Stimulated activated CD8-positive, alpha-beta memory T cell treated with anti-CD3 and anti-CD28 coated beads, Interleukin-4, amount 100 ng/mL, for 1 hour (primary cell): ENCODE results near the gene MALSU1.
A peak's percentile ranks its signal among the peaks of the same experiment; 100 is the strongest.

ENCODE experiments used
- DNase-seq, 2 donors: peaks; one replicate each; pipeline ENCODE4 v3.0.0-alpha.2; 2020; ENCODE audit warnings: low read depth in 2 of 2, low spot score in 1 of 2

Gene MALSU1

GRCh38 chr7:23298885-23299769, at the start of gene MALSU1:
MALSU1 (plus strand) TSS chr7:23299339; CDS start chr7:23299353, 14 bp downstream.
- peak; percentile 94 to 95 for DNase-seq

- no peak for DNase-seq
These were observed 49.7 kb upstream of the MALSU1 start for GRCh38 chr7:23249486-23249885.

GRCh38 chr7:23254051-23254681, 45.0 kb upstream of the MALSU1 start:
- no peak for DNase-seq

- no peak for DNase-seq
These were observed 42.4 kb upstream of the MALSU1 start for GRCh38 chr7:23256731-23257130.

- DNase-seq: no peak
These were observed 38.8 kb upstream of the MALSU1 start for GRCh38 chr7:23260371-23260770.

GRCh38 chr7:23261843-23262452, 37.2 kb upstream of the MALSU1 start:
- no peak for DNase-seq

DNA sequence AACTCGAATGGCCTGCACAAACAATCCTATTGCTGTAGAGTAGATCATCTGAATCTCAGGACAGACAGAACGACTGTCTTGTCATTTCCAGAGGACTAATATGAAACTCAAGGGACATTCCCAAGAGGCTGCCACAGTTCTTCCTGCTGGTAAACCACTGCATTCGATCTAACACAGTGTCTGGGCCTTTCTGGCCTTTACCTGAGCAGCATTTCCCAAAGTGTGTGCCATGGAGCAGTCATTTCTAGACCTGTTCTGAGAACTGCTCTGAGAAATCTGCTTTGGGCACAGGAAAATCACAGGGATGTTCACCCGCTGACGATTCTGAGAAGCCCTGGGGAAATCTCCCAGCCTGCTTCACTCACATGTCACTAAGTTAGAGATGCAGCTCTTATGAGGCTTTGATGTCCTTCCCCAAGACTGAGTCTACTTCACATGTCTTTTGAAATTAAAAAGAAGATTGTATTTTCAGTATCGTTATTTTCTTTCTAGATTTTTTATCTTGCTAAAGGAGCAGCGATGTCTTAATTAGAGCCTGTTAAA, 34.2 kb upstream of the MALSU1 start:
- DNase-seq: no peak

DNA sequence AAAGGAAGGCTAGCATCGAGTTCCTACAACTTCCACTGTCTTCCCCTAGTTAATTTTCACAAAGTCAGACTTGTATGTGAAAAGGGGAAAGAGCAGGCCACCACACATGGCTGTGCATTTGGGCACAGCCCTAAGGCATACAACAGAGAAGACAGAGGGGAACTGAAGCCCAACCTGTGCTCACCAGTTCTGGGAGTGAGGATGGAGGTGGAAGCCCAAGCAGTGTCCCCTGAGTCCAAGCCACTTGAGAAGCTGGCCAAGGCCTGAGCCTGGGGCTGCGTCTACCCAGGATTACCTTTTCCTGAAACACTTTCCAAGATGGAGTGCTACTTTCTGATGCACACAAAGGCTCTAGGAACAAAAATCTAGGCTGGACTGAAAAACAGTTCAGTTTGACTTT, 32.2 kb upstream of the MALSU1 start:
- DNase-seq: no peak

DNA sequence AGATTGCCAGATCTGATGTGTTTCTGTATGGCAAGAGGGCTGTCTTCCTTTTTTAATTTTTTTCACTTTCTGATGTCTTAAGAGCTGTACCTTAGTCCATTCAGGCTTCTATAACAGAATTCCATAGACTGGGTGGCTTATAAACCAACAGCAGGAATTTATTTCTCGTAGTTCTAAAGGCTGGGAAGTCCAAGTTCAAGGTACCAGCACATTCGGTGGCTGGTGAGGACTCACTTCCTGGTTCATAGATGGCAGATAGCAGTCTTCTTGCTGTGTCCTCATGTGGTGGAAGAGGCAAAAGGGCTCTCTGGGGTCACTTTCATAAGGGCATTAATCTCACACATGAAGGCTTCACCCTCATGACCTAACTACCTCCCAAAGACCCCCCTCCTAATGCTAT, 31.8 kb upstream of the MALSU1 start:
- DNase-seq: no peak

DNA sequence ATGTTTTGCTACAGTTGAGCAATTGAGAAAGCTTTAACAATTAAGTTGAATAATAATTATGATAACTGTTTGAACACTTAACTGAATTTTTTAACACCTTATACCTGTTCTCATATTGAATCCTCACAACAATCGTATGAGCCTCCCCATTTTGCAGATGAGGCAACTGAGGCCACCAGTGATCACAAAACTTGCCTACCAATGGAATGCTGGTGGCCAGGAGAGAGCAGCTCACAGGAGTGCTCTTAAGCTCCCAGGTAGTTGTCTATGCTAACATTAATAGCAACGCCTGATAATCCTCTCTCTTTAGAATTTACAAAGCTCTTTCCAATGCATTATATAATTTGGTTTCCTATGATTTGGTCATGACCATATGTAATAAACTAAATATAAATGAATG, 31.0 kb upstream of the MALSU1 start:
- no peak for DNase-seq

GRCh38 chr7:23268746-23269145, 30.4 kb upstream of the MALSU1 start:
- no peak for DNase-seq

- DNase-seq: no peak
These were observed 26.9 kb upstream of the MALSU1 start for GRCh38 chr7:23272275-23272674.

DNA sequence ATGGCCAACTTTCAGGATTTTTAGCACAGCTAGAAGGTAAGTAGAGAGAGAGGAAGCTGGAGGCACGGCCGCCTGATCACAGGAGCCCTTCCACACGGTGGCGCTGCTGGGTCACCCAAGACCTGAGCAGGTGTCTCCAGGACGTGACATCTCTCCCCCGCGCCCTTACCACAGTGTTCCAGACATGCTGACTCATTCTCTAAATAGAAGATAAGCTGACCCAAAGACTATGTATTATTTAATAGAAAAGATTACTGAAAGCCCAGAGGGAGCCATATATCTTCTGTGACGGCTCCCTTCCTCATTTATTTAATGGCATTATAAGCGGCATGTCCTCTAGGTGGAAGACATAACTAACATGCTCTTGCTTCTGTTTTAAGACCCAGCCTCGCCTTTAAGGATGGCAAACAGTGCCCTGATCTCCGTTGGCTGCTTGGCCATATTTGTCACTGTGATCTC, 26.0 kb upstream of the MALSU1 start:
- DNase-seq: peak; percentile 69 to 80

- DNase-seq: no peak
These were observed 23.2 kb upstream of the MALSU1 start for GRCh38 chr7:23275912-23276311.

DNA sequence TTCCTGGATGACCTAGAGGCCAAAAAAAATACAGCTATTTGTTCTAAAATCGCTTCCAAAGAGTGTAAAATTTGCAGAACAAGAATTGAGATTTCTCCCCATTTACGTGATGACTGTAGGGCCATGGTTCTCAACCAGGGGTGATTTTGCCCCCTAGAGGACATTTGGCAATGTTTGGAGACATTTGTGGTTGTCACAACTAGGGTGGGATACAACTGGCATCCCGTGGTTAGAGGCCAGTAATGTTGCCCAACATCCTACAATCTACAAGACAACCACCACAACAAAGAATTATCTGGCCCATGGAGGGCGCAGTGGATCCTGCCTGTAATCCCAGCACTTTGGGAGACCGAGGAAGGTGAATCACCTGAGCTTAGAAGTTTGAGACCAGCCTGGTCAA, 22.8 kb upstream of the MALSU1 start:
- no peak for DNase-seq

- no peak for DNase-seq
These were observed 22.2 kb upstream of the MALSU1 start for GRCh38 chr7:23276947-23277346.

DNA sequence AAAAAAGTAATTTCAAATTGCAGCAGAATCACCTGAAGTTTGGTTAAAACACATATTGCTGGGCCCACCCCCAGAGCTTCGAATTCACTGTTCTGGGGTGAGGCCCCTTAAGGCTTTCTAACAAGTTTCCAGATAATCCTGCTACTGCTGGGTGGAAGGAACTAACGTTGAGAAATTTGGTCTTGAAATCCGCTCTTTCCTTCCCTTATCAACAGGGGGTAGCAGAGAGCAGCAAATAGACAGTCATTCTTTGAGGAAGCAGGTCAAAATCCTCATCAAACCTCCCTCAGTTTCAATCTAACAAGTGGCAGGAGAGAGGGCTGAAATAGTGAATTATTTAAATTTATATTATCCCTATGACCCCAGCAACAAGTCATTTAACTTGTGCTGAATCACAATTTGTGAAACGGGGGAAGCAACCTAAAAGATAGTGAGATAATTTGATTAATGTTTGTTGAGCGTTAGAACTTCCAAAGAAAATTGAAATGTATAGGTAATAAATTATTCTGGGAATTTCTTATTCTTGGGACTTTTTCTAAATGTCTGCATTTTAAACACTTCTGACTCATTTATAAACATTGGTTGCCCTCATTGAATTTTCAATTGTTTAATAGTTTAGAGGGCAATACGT, 21.7 kb upstream of the MALSU1 start:
- no peak for DNase-seq

DNA sequence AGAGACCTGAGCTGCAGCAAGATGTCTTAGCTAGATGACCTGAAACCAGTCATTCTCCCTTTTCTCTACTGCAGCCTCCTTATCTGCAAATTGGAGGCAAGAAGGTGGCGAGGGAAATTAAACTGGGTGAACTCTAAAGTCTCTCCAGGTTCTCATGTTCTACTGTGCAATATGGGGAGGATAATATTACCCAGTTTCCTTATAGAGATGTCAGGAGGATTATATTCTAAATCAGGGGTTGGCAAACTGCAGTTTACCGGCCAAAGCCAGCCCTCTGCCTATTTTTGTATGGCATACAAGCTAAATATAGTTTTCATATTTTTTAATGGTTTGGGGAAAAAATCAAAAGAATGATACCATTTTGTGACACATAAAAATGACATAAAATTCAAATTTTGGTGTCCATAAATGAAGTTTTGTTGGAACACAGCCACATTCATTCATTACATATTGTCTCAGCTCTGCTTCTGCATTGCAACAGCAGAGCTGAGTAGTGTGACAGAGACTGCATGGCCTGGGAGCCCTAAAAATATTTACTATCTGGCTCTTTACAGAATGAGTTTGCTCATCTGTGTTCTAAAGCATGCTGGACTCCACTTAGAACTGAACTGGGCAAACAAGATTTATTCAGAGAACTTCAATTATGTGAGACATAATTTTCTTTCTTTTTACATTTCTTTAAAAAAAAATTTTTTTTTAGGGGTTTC, 19.2 kb upstream of the MALSU1 start:
- DNase-seq: no peak

DNA sequence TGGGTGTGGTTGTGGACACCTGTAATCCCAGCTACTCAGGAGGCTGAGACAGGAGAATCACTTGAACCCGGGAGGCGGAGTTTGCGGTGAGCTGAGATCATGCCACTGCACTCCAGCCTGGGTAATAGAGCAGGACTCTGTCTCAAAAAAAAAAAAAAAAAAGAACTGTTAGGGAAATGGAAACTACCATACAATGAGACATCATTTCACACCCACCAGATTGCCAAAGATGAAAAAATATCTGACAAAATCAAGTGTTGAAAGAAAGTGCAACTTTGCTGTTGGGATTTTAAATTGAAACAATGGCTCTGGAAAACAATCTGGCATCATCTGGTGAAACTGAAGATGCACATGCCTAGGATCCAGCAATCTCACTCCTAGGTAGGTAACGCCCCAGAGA, 16.1 kb upstream of the MALSU1 start:
- DNase-seq: no peak

- no peak for DNase-seq
These were observed 14.3 kb upstream of the MALSU1 start for GRCh38 chr7:23284871-23285270.
